Measurements from ENCODE around the gene CYP2E1.
"Not testable (repeated sequence)": the region's sequence is repeated elsewhere in the genome, so short reads cannot be mapped to it uniquely, and the experiment has no call there.

DNA sequence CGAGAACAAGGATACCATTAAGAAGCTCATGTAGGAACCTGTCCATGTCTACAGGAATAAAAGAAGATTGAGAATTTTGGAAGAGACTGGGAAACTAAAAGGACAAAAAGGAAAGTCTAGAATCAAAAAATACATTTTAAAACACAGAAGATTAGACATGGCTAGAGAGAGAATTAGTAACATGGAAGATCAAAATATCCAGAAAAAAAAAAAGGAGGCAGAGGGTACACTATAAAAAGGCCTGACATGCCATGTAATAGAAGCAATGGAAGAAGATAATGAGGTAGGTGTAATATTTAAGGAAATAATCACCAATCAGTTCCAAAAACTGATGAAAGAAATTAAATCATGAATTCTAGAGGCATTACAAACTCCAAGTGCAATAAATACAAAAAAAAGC, 46.3 kb downstream of the CYP2E1 start:
- TF ChIP-seq, protein P1, sequence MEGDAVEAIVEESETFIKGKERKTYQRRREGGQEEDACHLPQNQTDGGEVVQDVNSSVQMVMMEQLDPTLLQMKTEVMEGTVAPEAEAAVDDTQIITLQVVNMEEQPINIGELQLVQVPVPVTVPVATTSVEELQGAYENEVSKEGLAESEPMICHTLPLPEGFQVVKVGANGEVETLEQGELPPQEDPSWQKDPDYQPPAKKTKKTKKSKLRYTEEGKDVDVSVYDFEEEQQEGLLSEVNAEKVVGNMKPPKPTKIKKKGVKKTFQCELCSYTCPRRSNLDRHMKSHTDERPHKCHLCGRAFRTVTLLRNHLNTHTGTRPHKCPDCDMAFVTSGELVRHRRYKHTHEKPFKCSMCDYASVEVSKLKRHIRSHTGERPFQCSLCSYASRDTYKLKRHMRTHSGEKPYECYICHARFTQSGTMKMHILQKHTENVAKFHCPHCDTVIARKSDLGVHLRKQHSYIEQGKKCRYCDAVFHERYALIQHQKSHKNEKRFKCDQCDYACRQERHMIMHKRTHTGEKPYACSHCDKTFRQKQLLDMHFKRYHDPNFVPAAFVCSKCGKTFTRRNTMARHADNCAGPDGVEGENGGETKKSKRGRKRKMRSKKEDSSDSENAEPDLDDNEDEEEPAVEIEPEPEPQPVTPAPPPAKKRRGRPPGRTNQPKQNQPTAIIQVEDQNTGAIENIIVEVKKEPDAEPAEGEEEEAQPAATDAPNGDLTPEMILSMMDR (conservative IDR thresholded peaks at IDR 0.05 in 1 of 2, IDR thresholded peaks at IDR 0.05 in 1 of 2; ENCODE audit: low read depth in 1 of 2, low read length in 2 of 2): not testable (repeated sequence)
- TF ChIP-seq EZH2 (IDR thresholded peaks at IDR 0.05; ENCODE audit: low read length, missing control alignments): not testable (repeated sequence)

Data from fibroblast of lung (primary cell).